GM21381 (cell line): Measurements from ENCODE around the gene PTPN7.
"Not testable (repeated sequence)": the region's sequence is repeated elsewhere in the genome, so short reads cannot be mapped to it uniquely, and the experiment has no call there.

Experiments used
- ATAC-seq: cut with Tn5 transposase; IDR thresholded peaks from one replicate; pipeline ENCODE4 v1.9.1; 2021; ENCODE audit warnings: mild to moderate bottlenecking, moderate library complexity; ENCODE audit not compliant: unreplicated experiment

The PTPN7 gene

GRCh38 chr1:202167708-202168415 is 7.5 kb upstream of the PTPN7 start:
- ATAC-seq = no peak

- not testable (repeated sequence) for ATAC-seq
These were observed 6.7 kb upstream of the PTPN7 start for GRCh38 chr1:202167054-202167453.

- no peak for ATAC-seq
These were observed 5.8 kb upstream of the PTPN7 start for GRCh38 chr1:202165942-202166843.

- ATAC-seq = no peak
These were observed 5.0 kb upstream of the PTPN7 start for GRCh38 chr1:202165267-202165941.

- peak; percentile 37 for ATAC-seq
These were observed 4.1 kb upstream of the PTPN7 start for GRCh38 chr1:202164271-202165037.

GRCh38 chr1:202163281-202164270 is 3.2 kb upstream of the PTPN7 start:
- no peak for ATAC-seq

- ATAC-seq = no peak
These were observed 2.2 kb upstream of the PTPN7 start for GRCh38 chr1:202162418-202163280.

GRCh38 chr1:202162047-202162417 is 1.6 kb upstream of the PTPN7 start:
- no peak for ATAC-seq

GRCh38 chr1:202161151-202162046 is 997 bp upstream of the PTPN7 start:
- ATAC-seq = no peak

- peak; percentile 26 for ATAC-seq
These were observed 649 bp downstream of the PTPN7 start for GRCh38 chr1:202159534-202160371.

- no peak for ATAC-seq
These were observed 1.4 kb downstream of the PTPN7 start for GRCh38 chr1:202158810-202159533.

- ATAC-seq = no peak
These were observed 2.5 kb downstream of the PTPN7 start for GRCh38 chr1:202157945-202158344.

GRCh38 chr1:202156590-202156989 is 3.8 kb downstream of the PTPN7 start:
- no peak for ATAC-seq

- no peak for ATAC-seq
These were observed 4.9 kb downstream of the PTPN7 start for GRCh38 chr1:202155478-202156021.

GRCh38 chr1:202154766-202155477 is 5.5 kb downstream of the PTPN7 start:
- ATAC-seq = no peak
